Breast epithelium (tissue), 3 donors: ENCODE data around the gene LDB3.

Experiments
- CTCF ChIP-seq, 3 donors: fragments of 450-650 bp; IDR thresholded peaks; one replicate each; pipeline ENCODE4 v1.5.1; 2016 to 2017; ENCODE audit warnings: antibody characterized with exemption in 3 of 3, mild to moderate bottlenecking in 3 of 3, moderate library complexity in 3 of 3
- POLR2A ChIP-seq: fragments of 450-650 bp; IDR thresholded peaks from one replicate; pipeline ENCODE4 v1.6.1; 2016; ENCODE audit warnings: antibody characterized with exemption, mild to moderate bottlenecking, moderate library complexity
- POLR2AphosphoS5 ChIP-seq, 3 donors: sonication (generic); formaldehyde crosslinking; IDR thresholded peaks; one replicate each; pipeline ENCODE4 v1.6.1; 2017; ENCODE audit warnings: antibody characterized with exemption in 3 of 3

DNA sequence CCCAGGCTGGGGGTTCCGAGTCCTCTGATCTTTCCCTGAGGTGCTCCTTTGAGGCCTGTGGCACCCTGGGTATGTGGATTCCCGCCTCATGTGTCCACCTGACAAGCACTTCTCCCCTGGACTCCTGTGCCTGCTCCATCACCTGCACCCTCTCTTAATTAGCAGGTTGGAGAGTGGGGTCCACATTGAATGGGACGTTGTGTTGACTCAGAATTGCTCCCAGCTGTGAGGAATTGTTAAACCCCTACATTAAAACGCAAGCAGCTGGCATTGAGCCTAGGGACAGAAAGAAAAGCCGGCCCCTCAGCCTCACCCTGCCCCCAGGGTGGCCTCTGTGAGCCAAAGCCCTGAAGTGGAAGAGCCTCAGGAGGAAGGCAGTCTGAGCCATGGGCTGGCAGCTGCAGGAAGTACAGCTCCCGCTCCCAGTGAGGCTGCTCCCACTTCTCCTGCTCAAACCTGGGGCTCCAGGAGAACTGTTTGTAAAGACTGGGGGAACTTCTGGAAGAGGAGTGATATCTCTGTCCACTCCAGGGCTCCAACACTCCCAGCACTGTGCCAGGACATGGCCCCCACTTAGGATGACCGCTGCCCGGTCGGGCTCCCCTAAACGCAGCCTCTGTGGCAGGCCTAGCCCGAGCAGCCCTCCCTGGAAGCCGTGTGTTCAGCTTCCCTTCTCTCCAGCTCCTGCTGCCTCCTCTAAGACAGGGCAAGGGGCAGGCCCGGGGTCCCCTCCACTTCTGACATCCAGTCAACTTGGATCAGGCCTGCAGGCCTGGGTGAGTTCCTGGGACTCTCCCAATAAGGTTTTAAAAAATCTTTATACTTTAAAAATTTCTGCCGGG, 15.7 kb upstream of the LDB3 start:
- TF ChIP-seq CTCF (IDR thresholded peaks at IDR 0.05), result no peak
- no peak for TF ChIP-seq POLR2A
- TF ChIP-seq POLR2AphosphoS5 (IDR thresholded peaks at IDR 0.05), result no peak
